HG03457 (cell line): Measurements from ENCODE around the gene SENP6.
"Not testable (repeated sequence)": the region's sequence is repeated elsewhere in the genome, so short reads cannot be mapped to it uniquely, and the experiment has no call there.

Experiments
- ATAC-seq: cut with Tn5 transposase; IDR thresholded peaks from one replicate; pipeline ENCODE4 v1.9.1; 2021; ENCODE audit warnings: moderate number of reproducible peaks; ENCODE audit not compliant: unreplicated experiment

SENP6 gene

GRCh38 chr6:75601304-75602245, at the start of gene SENP6:
Gene SENP6 (plus strand): TSS chr6:75601880. CDS start chr6:75602525, 645 bp downstream.
- ATAC-seq, result peak; percentile 52

GRCh38 chr6:75556240-75556639, 45.4 kb upstream of the SENP6 start:
- no peak for ATAC-seq

- ATAC-seq, result no peak
These were observed 44.6 kb upstream of the SENP6 start for GRCh38 chr6:75557068-75557467.

- ATAC-seq, result peak; percentile 63
These were observed 38.6 kb upstream of the SENP6 start for GRCh38 chr6:75563032-75563431.

- ATAC-seq, result no peak
These were observed 35.4 kb upstream of the SENP6 start for GRCh38 chr6:75566137-75566767.

- ATAC-seq, result no peak
These were observed 33.6 kb upstream of the SENP6 start for GRCh38 chr6:75568100-75568499.

- no peak for ATAC-seq
These were observed 32.7 kb upstream of the SENP6 start for GRCh38 chr6:75568965-75569364.

- ATAC-seq, result not testable (repeated sequence)
These were observed 31.0 kb upstream of the SENP6 start for GRCh38 chr6:75570671-75571070.

GRCh38 chr6:75572072-75572471, 29.6 kb upstream of the SENP6 start:
- ATAC-seq, result no peak

GRCh38 chr6:75579951-75580350, 21.7 kb upstream of the SENP6 start:
- peak; percentile 85 for ATAC-seq

GRCh38 chr6:75581231-75581630, 20.4 kb upstream of the SENP6 start:
- no peak for ATAC-seq

GRCh38 chr6:75584552-75584951, 17.1 kb upstream of the SENP6 start:
- not testable (repeated sequence) for ATAC-seq

GRCh38 chr6:75588948-75589347, 12.7 kb upstream of the SENP6 start:
- no peak for ATAC-seq

- ATAC-seq, result no peak
These were observed 11.3 kb upstream of the SENP6 start for GRCh38 chr6:75590370-75590769.

GRCh38 chr6:75596380-75596779, 5.3 kb upstream of the SENP6 start:
- ATAC-seq, result not testable (repeated sequence)

- ATAC-seq, result no peak
These were observed 912 bp upstream of the SENP6 start for GRCh38 chr6:75600768-75601167.

- ATAC-seq, result peak; percentile 23
These were observed 796 bp downstream of the SENP6 start for GRCh38 chr6:75602246-75603105.

GRCh38 chr6:75603106-75603420, 1.4 kb downstream of the SENP6 start:
- no peak for ATAC-seq

GRCh38 chr6:75604294-75604693, 2.6 kb downstream of the SENP6 start:
- ATAC-seq, result no peak

GRCh38 chr6:75605635-75606034, 4.0 kb downstream of the SENP6 start:
- no peak for ATAC-seq

- ATAC-seq, result no peak
These were observed 6.6 kb downstream of the SENP6 start for GRCh38 chr6:75608304-75608703.
